Fibroblast of lung (primary cell): ENCODE data around the gene MAGI2.

Source experiments
- CTCF ChIP-seq, 2 donors: IDR thresholded peaks in 1 of 2; conservative IDR thresholded peaks in 1 of 2; 1 replicate in 1 of 2; 2 replicates in 1 of 2; pipeline ENCODE4 v1.5.1; 2011 to 2012; ENCODE audit warnings: low read length in 2 of 2, control low read depth in 1 of 2, inconsistent platforms in 1 of 2, low read depth in 1 of 2, mild to moderate bottlenecking in 1 of 2
- EZH2 ChIP-seq: IDR thresholded peaks from 2 replicates; pipeline ENCODE4 v1.5.1; 2012; ENCODE audit warnings: low read length, control low read depth, mild to moderate bottlenecking; ENCODE audit errors: missing control alignments

GRCh38 chr7:78565784-78566183, 887.7 kb downstream of the MAGI2 start:
- TF ChIP-seq CTCF (conservative IDR thresholded peaks at IDR 0.05 in 1 of 2, IDR thresholded peaks at IDR 0.05 in 1 of 2; ENCODE audit: low read depth in 1 of 2, low read length in 2 of 2): no peak
- TF ChIP-seq EZH2: no peak
